Measurements from ENCODE around the gene ATP13A5.

DNA sequence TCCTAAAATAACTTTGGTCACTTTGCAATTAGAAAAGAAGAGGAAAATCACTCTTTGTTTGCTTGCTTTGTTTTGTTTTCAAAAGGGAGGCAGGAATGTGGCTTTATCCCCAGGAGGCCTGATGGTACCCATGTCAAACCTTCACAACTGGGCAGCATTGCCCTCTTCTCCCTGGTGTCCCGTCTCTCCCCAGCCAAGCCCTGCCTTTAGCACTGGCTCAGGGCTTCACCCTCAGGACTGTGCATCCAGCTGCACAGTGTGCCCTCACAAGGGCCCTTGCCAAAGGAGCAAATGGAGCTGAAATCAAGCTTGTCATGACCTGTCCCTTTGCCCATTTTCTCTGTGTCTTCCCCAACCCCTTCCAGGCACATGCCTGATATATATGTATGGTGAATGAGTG lies 29.1 kb upstream of the ATP13A5 start:
- TF ChIP-seq, protein P1, sequence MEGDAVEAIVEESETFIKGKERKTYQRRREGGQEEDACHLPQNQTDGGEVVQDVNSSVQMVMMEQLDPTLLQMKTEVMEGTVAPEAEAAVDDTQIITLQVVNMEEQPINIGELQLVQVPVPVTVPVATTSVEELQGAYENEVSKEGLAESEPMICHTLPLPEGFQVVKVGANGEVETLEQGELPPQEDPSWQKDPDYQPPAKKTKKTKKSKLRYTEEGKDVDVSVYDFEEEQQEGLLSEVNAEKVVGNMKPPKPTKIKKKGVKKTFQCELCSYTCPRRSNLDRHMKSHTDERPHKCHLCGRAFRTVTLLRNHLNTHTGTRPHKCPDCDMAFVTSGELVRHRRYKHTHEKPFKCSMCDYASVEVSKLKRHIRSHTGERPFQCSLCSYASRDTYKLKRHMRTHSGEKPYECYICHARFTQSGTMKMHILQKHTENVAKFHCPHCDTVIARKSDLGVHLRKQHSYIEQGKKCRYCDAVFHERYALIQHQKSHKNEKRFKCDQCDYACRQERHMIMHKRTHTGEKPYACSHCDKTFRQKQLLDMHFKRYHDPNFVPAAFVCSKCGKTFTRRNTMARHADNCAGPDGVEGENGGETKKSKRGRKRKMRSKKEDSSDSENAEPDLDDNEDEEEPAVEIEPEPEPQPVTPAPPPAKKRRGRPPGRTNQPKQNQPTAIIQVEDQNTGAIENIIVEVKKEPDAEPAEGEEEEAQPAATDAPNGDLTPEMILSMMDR (conservative IDR thresholded peaks at IDR 0.05; ENCODE audit: low read depth in 2 of 2): no peak
- no peak for TF ChIP-seq EZH2 (IDR thresholded peaks at IDR 0.05; ENCODE audit: low read depth, unreplicated experiment)
- TF ChIP-seq EZH2phosphoT487 (IDR thresholded peaks at IDR 0.05; ENCODE audit: unreplicated experiment): no peak
- no peak for TF ChIP-seq POLR2AphosphoS5 (IDR thresholded peaks at IDR 0.05; ENCODE audit: low read depth)
- TF ChIP-seq, protein P2, sequence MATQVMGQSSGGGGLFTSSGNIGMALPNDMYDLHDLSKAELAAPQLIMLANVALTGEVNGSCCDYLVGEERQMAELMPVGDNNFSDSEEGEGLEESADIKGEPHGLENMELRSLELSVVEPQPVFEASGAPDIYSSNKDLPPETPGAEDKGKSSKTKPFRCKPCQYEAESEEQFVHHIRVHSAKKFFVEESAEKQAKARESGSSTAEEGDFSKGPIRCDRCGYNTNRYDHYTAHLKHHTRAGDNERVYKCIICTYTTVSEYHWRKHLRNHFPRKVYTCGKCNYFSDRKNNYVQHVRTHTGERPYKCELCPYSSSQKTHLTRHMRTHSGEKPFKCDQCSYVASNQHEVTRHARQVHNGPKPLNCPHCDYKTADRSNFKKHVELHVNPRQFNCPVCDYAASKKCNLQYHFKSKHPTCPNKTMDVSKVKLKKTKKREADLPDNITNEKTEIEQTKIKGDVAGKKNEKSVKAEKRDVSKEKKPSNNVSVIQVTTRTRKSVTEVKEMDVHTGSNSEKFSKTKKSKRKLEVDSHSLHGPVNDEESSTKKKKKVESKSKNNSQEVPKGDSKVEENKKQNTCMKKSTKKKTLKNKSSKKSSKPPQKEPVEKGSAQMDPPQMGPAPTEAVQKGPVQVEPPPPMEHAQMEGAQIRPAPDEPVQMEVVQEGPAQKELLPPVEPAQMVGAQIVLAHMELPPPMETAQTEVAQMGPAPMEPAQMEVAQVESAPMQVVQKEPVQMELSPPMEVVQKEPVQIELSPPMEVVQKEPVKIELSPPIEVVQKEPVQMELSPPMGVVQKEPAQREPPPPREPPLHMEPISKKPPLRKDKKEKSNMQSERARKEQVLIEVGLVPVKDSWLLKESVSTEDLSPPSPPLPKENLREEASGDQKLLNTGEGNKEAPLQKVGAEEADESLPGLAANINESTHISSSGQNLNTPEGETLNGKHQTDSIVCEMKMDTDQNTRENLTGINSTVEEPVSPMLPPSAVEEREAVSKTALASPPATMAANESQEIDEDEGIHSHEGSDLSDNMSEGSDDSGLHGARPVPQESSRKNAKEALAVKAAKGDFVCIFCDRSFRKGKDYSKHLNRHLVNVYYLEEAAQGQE (IDR thresholded peaks at IDR 0.05; ENCODE audit: unreplicated experiment): no peak
- TF ChIP-seq, protein P3, sequence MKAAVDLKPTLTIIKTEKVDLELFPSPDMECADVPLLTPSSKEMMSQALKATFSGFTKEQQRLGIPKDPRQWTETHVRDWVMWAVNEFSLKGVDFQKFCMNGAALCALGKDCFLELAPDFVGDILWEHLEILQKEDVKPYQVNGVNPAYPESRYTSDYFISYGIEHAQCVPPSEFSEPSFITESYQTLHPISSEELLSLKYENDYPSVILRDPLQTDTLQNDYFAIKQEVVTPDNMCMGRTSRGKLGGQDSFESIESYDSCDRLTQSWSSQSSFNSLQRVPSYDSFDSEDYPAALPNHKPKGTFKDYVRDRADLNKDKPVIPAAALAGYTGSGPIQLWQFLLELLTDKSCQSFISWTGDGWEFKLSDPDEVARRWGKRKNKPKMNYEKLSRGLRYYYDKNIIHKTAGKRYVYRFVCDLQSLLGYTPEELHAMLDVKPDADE (IDR thresholded peaks at IDR 0.05): no peak
- TF ChIP-seq, protein P4, sequence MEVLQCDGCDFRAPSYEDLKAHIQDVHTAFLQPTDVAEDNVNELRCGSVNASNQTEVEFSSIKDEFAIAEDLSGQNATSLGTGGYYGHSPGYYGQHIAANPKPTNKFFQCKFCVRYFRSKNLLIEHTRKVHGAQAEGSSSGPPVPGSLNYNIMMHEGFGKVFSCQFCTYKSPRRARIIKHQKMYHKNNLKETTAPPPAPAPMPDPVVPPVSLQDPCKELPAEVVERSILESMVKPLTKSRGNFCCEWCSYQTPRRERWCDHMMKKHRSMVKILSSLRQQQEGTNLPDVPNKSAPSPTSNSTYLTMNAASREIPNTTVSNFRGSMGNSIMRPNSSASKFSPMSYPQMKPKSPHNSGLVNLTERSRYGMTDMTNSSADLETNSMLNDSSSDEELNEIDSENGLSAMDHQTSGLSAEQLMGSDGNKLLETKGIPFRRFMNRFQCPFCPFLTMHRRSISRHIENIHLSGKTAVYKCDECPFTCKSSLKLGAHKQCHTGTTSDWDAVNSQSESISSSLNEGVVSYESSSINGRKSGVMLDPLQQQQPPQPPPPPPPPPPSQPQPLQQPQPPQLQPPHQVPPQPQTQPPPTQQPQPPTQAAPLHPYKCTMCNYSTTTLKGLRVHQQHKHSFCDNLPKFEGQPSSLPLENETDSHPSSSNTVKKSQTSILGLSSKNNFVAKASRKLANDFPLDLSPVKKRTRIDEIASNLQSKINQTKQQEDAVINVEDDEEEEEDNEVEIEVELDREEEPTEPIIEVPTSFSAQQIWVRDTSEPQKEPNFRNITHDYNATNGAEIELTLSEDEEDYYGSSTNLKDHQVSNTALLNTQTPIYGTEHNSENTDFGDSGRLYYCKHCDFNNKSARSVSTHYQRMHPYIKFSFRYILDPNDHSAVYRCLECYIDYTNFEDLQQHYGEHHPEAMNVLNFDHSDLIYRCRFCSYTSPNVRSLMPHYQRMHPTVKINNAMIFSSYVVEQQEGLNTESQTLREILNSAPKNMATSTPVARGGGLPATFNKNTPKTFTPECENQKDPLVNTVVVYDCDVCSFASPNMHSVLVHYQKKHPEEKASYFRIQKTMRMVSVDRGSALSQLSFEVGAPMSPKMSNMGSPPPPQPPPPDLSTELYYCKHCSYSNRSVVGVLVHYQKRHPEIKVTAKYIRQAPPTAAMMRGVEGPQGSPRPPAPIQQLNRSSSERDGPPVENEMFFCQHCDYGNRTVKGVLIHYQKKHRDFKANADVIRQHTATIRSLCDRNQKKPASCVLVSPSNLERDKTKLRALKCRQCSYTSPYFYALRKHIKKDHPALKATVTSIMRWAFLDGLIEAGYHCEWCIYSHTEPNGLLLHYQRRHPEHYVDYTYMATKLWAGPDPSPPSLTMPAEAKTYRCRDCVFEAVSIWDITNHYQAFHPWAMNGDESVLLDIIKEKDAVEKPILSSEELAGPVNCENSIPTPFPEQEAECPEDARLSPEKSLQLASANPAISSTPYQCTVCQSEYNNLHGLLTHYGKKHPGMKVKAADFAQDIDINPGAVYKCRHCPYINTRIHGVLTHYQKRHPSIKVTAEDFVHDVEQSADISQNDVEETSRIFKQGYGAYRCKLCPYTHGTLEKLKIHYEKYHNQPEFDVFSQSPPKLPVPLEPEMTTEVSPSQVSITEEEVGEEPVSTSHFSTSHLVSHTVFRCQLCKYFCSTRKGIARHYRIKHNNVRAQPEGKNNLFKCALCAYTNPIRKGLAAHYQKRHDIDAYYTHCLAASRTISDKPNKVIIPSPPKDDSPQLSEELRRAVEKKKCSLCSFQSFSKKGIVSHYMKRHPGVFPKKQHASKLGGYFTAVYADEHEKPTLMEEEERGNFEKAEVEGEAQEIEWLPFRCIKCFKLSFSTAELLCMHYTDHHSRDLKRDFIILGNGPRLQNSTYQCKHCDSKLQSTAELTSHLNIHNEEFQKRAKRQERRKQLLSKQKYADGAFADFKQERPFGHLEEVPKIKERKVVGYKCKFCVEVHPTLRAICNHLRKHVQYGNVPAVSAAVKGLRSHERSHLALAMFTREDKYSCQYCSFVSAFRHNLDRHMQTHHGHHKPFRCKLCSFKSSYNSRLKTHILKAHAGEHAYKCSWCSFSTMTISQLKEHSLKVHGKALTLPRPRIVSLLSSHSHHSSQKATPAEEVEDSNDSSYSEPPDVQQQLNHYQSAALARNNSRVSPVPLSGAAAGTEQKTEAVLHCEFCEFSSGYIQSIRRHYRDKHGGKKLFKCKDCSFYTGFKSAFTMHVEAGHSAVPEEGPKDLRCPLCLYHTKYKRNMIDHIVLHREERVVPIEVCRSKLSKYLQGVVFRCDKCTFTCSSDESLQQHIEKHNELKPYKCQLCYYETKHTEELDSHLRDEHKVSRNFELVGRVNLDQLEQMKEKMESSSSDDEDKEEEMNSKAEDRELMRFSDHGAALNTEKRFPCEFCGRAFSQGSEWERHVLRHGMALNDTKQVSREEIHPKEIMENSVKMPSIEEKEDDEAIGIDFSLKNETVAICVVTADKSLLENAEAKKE (CRISPR knock-in tag; IDR thresholded peaks at IDR 0.05): no peak
- TF ChIP-seq CREB1 (CRISPR knock-in tag; IDR thresholded peaks at IDR 0.05; ENCODE audit: low read depth): no peak
- no peak for TF ChIP-seq ZNF331 (CRISPR knock-in tag; IDR thresholded peaks at IDR 0.05; ENCODE audit: low read depth)
- TF ChIP-seq STAT1 (IDR thresholded peaks at IDR 0.05; ENCODE audit: unreplicated experiment): no peak
- TF ChIP-seq JUNB (IDR thresholded peaks at IDR 0.05; ENCODE audit: unreplicated experiment): no peak
- TF ChIP-seq ZNF114 (CRISPR knock-in tag; IDR thresholded peaks at IDR 0.05): no peak
- TF ChIP-seq NANOG (IDR thresholded peaks at IDR 0.05; ENCODE audit: borderline replicate concordance): no peak
